Osteocyte (in vitro differentiated cells): ENCODE measurements around the gene PSMA1. TPM values are rescaled to one million over a fixed set of nuclear protein-coding genes. Genes with fewer than 3 reads are reported as not detected.
A peak's percentile ranks its signal among the peaks of the same experiment; 100 is the strongest.

Experiments
- DNase-seq: peaks from one replicate; pipeline ENCODE4 v3.0.0; 2021; ENCODE audit warnings: mixed read lengths; ENCODE audit not compliant: unreplicated experiment; ENCODE audit errors: extremely low spot score
- H3K27ac Mint-ChIP-seq: one replicate; pipeline ENCODE4 v1.8.0; 2021; ENCODE audit warnings: mild to moderate bottlenecking, mixed read lengths; ENCODE audit not compliant: unreplicated experiment
- H3K27me3 Mint-ChIP-seq: one replicate; pipeline ENCODE4 v1.8.0; 2021; ENCODE audit warnings: mixed read lengths; ENCODE audit not compliant: unreplicated experiment
- H3K36me3 Mint-ChIP-seq: one replicate; pipeline ENCODE4 v1.8.0; 2021; ENCODE audit warnings: mixed read lengths; ENCODE audit not compliant: unreplicated experiment
- H3K4me1 Mint-ChIP-seq: one replicate; pipeline ENCODE4 v1.8.0; 2021; ENCODE audit warnings: mixed read lengths; ENCODE audit not compliant: unreplicated experiment
- H3K4me3 Mint-ChIP-seq: one replicate; pipeline ENCODE4 v1.8.0; 2021; ENCODE audit warnings: mild to moderate bottlenecking, moderate library complexity, mixed read lengths; ENCODE audit not compliant: unreplicated experiment
- H3K9me3 Mint-ChIP-seq: one replicate; pipeline ENCODE4 v1.8.0; 2021; ENCODE audit warnings: mixed read lengths; ENCODE audit not compliant: unreplicated experiment
- CTCF ChIP-seq: fragments of 200-600 bp; sonication (generic); IDR thresholded peaks from 2 replicates; pipeline ENCODE4 v1.5.0; 2021; ENCODE audit warnings: antibody characterized with exemption, mild to moderate bottlenecking, moderate library complexity
- total RNA-seq: library from RNA; stranded (reverse); gene quantifications from 2 replicates; pipeline ENCODE4 v1.2.1, GENCODE V29; 2021

Gene PSMA1
- total RNA-seq, 1 donor from 2014 or later, result 117 TPM

GRCh38 chr11:14519597-14519916, 629 bp downstream of the PSMA1 start:
- DNase-seq, result no peak
- peaks cover 24% of the 10 kb centered on the region for H3K4me1 Mint-ChIP-seq
- TF ChIP-seq CTCF, result no peak

DNA sequence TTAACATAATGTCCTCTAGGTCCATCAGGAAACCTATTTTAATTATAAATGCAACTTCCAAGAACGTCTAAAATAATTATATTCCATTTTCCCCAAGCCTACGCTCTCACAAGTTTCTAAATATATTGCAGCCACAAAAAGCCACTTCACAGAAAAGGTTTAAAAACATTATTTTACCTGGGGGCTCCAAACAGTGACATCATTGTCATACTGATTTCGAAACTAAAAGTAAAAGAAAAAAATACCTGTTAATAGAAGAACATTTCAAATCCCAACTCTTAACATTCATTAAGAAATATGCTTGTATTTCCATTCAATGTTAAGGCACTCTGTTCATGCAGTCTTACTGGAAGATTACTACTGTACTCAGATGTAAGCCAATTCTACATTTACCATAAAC, 1.4 kb downstream of the PSMA1 start:
- Mint-ChIP-seq H3K4me3 (peak overlapping the region; percentile 92), H3K9me3 (no peaks in the 10 kb centered on the region), H3K27ac (peak overlapping the region; percentile 97), H3K36me3 (peaks cover 21% of the 10 kb centered on the region), H3K27me3 (no peaks in the 10 kb centered on the region), H3K4me1 (peaks cover 24% of the 10 kb centered on the region)
- TF ChIP-seq CTCF, result no peak
- no peak for DNase-seq

More at GRCh38 chr11:14519597-14519916, 629 bp downstream of the PSMA1 start:
- H3K27ac Mint-ChIP-seq, result peak overlapping the region; percentile 97
- no peaks in the 10 kb centered on the region for H3K27me3 Mint-ChIP-seq
- peak overlapping the region; percentile 92 for H3K4me3 Mint-ChIP-seq
- peaks cover 16% of the 10 kb centered on the region for H3K36me3 Mint-ChIP-seq
- H3K9me3 Mint-ChIP-seq, result no peaks in the 10 kb centered on the region

DNA sequence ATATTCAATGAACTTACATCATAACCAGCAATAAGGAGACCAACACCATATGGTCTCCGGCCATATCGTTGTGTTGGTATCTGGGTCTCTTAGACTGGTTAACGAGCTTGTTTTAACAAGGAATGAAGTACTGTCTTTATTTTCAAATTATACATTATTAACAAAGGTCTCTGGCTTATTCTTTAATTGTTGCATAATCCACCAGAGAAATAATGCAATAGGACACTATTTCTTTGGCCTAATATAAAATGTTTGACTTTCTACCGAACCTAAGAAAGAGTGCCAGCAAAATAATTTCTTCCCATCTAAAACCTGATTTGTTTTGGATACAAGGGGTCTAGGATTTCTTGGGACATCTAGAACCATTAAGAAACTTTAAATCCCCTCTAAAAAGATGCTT, 6.4 kb downstream of the PSMA1 start:
- TF ChIP-seq CTCF, result no peak
- H3K27me3 Mint-ChIP-seq, result no peaks in the 10 kb centered on the region

GRCh38 chr11:14506532-14506931, 13.7 kb downstream of the PSMA1 start:
- H3K9me3 Mint-ChIP-seq, result no peaks in the 10 kb centered on the region
- H3K27me3 Mint-ChIP-seq, result no peaks in the 10 kb centered on the region
- peaks cover 52% of the 10 kb centered on the region for H3K36me3 Mint-ChIP-seq
- no peak overlapping the region for H3K4me3 Mint-ChIP-seq
- H3K27ac Mint-ChIP-seq, result no peak overlapping the region
- DNase-seq, result no peak
- no peak for TF ChIP-seq CTCF
- no peaks in the 10 kb centered on the region for H3K4me1 Mint-ChIP-seq

More for the DNA sequence above, 6.4 kb downstream of the PSMA1 start:
- H3K4me1 Mint-ChIP-seq, result peaks cover 9% of the 10 kb centered on the region
- H3K9me3 Mint-ChIP-seq, result no peaks in the 10 kb centered on the region
- peaks cover 50% of the 10 kb centered on the region for H3K36me3 Mint-ChIP-seq
- H3K4me3 Mint-ChIP-seq, result no peak overlapping the region
- no peak overlapping the region for H3K27ac Mint-ChIP-seq
- DNase-seq, result no peak

- Mint-ChIP-seq H3K36me3 (peaks cover 35% of the 10 kb centered on the region), H3K27ac (no peak overlapping the region), H3K4me3 (no peak overlapping the region), H3K27me3 (no peaks in the 10 kb centered on the region), H3K9me3 (no peaks in the 10 kb centered on the region), H3K4me1 (peaks cover 22% of the 10 kb centered on the region)
- no peak for DNase-seq
- TF ChIP-seq CTCF, result no peak
Measured at GRCh38 chr11:14503023-14503422, 17.2 kb downstream of the PSMA1 start.
